ENCODE results near the gene OR6N1.

OR6N1 gene, protein sequence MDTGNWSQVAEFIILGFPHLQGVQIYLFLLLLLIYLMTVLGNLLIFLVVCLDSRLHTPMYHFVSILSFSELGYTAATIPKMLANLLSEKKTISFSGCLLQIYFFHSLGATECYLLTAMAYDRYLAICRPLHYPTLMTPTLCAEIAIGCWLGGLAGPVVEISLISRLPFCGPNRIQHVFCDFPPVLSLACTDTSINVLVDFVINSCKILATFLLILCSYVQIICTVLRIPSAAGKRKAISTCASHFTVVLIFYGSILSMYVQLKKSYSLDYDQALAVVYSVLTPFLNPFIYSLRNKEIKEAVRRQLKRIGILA

DNA sequence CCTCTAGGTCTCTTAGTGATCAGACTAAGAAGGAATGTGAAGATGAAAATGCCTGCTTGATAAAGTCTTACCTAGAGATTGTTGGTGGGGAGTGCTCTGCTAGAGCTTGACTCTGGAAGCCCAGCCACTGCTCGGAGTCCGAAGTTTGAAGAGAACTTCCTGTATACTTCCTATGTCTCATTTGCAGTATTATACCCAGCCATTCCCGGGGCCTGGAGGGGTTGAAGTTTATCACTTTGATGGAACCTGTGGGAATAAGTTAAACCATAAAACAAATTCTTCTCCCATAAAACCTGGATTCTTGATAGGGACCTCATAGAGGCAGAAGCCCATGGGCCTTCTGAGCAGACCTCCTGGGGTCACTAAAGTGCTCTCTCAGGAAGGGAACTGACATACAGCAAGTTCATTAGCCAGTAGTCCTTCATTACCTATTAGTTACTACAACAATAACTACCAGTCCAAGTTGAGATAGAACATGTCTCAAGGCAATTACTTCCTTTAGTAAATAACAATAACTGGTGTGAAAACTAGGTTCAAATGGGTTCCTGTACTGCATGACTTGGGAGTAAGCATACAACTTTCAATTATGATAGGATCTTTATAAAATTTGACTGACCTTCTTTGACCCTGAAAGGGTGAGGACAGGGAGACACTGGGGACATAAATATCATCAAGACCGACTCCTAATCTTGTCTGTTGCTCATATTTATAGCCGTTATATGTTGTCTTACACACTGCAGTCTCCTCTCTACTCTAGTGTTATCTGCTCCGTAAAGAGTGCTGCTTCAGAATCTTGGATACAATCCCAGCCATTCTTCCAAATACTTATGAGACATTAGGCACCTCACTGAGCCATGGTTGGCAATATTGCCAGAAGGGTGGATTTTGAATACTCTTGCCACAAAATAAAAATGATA is at the start of gene OR6N1:
TSS of gene OR6N1 (minus strand) at position 246 of the 917 bp plus-strand sequence. CDS start 5,513 bp downstream, outside the sequence.
- TF ChIP-seq, protein P1, sequence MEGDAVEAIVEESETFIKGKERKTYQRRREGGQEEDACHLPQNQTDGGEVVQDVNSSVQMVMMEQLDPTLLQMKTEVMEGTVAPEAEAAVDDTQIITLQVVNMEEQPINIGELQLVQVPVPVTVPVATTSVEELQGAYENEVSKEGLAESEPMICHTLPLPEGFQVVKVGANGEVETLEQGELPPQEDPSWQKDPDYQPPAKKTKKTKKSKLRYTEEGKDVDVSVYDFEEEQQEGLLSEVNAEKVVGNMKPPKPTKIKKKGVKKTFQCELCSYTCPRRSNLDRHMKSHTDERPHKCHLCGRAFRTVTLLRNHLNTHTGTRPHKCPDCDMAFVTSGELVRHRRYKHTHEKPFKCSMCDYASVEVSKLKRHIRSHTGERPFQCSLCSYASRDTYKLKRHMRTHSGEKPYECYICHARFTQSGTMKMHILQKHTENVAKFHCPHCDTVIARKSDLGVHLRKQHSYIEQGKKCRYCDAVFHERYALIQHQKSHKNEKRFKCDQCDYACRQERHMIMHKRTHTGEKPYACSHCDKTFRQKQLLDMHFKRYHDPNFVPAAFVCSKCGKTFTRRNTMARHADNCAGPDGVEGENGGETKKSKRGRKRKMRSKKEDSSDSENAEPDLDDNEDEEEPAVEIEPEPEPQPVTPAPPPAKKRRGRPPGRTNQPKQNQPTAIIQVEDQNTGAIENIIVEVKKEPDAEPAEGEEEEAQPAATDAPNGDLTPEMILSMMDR (IDR thresholded peaks at IDR 0.05; ENCODE audit: low read depth, low read length), result no peak
- H3K4me3 ChIP-seq (ENCODE audit: low read depth, low read length), result no peak within 1 kb of the TSS

DNA sequence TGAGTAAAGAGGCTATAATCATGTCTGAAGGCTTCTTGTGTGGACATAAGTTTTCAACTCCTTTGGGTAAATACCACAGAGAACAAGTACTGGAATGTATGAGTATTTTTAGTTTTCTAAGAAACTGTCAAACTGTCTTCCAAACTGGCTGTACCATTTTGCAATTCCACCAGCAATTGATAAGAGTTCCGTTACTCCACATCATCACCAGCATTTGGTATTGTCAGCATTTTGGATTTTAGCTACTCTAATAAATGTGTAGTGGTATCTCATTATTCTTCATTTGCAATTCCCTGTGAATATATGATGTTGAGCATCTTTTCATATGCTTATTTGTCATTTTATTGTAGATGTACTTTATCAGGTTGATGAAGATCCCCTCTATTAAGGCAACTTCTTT is 49.7 kb upstream of the OR6N1 start:
- H3K4me3 ChIP-seq (ENCODE audit: low read depth, low read length), result no peak overlapping the region
- TF ChIP-seq, protein P1 (IDR thresholded peaks at IDR 0.05; ENCODE audit: low read depth, low read length), result no peak

DNA sequence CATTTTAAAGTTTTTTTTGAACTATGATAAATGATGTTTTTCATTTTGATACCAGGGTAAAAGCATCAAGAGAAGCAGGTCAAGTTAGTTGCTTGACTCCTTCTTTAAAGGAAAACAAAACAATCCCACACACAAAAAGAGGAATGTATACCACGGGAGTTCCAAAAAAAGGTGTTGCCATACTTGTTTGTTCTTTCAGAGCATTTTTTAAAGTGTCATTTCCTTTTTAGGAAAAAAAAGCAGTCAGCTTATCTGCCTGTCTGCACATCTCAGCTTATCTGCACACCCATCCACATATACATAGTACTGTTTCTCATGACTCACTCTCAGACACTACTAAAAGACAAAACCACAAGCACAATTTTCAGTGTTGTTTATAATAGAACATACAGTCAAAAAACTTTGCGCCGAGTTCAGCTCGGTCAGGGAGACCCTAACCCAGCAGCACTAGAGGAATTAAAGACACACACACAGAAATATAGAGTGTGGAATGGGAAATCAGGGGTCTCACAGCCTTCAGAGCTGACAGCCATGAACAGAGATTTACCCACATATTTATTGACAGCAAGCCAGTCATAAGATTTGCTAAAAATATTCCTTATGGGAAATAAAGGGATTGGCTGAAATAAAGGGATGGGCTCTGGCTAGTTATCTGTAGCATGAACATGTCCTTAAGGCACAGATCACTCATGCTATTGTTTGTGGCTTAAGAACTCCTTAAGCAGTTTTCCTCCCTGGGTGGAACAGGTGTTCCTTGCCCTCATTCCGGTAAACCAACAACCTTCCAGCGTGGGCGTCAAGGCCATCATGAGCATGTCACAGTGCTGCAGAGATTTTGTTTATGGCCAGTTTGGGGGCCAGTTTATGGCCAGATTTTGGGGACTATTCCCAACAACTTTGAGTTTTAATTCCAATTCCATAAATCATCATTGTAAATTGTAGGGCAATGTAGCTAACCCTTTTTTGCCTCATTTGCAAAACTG is 47.8 kb upstream of the OR6N1 start:
- H3K4me3 ChIP-seq (ENCODE audit: low read depth, low read length), result no peak overlapping the region
- TF ChIP-seq, protein P1 (IDR thresholded peaks at IDR 0.05; ENCODE audit: low read depth, low read length), result no peak

DNA sequence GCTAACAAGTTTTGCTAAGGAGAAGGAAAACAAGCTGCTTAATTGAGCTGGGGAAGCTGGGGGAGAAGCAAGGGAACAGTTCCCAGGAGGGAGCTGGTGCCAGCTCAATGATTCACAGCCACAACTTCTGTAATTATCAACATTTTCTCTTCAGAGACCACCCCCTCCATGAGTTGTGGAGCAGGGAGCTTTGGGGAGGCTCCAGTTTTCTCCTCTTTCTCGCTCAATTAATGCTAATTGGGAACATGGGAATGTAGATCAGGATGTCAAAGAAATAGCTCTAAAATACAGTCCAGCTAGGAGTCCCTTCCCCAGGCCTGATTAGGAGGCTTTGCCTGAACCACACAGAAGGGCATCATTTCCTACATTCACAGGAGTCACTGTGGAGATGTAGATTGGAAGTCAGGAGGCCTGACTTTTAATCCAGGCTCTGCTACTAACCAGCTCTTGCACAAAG is 47.0 kb upstream of the OR6N1 start:
- no peak overlapping the region for H3K4me3 ChIP-seq (ENCODE audit: low read depth, low read length)
- TF ChIP-seq, protein P1 (IDR thresholded peaks at IDR 0.05; ENCODE audit: low read depth, low read length), result no peak

DNA sequence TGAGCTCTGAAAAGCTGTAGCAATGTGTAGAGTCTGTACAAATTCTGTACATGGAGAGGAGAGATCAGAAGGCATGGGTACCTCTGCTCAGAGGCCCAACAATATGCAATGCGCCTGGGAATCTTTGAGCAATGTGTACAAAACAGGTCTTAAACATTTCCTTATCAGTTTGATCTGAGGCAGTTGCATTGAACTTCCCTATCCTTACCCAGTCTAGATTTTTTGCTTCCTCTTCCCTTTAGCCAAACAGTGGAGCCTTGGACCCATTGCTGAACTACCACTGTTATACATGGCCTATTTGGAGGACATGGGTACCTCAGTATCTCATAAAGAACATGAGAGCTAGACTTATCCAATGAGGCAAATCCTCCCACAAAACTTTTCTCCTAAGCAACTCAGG is 46.6 kb upstream of the OR6N1 start:
- no peak overlapping the region for H3K4me3 ChIP-seq (ENCODE audit: low read depth, low read length)
- TF ChIP-seq, protein P1 (IDR thresholded peaks at IDR 0.05; ENCODE audit: low read depth, low read length), result no peak

DNA sequence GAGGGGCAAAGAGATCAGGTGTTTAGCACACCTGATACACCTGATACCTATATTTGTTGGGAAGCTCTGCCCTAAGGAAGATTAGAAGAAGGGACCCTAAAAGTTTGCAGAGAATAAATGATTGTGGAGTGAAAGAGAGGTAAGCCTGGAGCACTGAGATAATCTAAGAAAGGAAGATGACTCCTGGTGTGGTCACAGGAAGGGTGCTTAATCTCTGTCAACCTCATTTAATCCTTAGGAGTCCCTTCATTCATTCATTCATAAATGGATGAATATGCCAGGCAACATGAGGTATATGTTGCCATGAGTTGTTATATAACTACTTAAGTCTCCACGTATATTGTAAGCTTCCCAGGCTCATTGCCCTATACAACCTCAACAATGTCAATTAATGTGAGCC is 43.0 kb upstream of the OR6N1 start:
- H3K4me3 ChIP-seq (ENCODE audit: low read depth, low read length), result no peak overlapping the region
- TF ChIP-seq, protein P1 (IDR thresholded peaks at IDR 0.05; ENCODE audit: low read depth, low read length), result no peak

All from WI38 (cell line).